DMS153 (cell line): Measurements from ENCODE around the gene ADCY2.

Experiments used
- DNase-seq: peaks from one replicate; lab custom pipeline; 2025; lab: John Stamatoyannopoulos, UW

Gene ADCY2

GRCh38 chr5:7869474-7870136, 473.7 kb downstream of the ADCY2 start:
- no peak for DNase-seq

GRCh38 chr5:7871653-7872052, 475.7 kb downstream of the ADCY2 start:
- DNase-seq = no peak

- DNase-seq = no peak
These were observed 476.7 kb downstream of the ADCY2 start for GRCh38 chr5:7872517-7873130.

- no peak for DNase-seq
These were observed 477.3 kb downstream of the ADCY2 start for GRCh38 chr5:7873216-7873615.

GRCh38 chr5:7874639-7875038, 478.7 kb downstream of the ADCY2 start:
- no peak for DNase-seq

GRCh38 chr5:7875151-7875550, 479.2 kb downstream of the ADCY2 start:
- DNase-seq = no peak

GRCh38 chr5:7876867-7877266, 480.9 kb downstream of the ADCY2 start:
- no peak for DNase-seq

GRCh38 chr5:7877851-7878250, 481.9 kb downstream of the ADCY2 start:
- no peak for DNase-seq

GRCh38 chr5:7878381-7878873, 482.5 kb downstream of the ADCY2 start:
- no peak for DNase-seq
